A549 (cell line): Measurements from ENCODE around the gene SMARCD3. TPM values are rescaled to one million over a fixed set of nuclear protein-coding genes. Genes with fewer than 3 reads are reported as not detected.

Experiments
- ATAC-seq, 2 experiments: fragments of 200-7000 bp in 1 of 2; fragments of >200 bp in 1 of 2; cut with Nextera tagmentation in 1 of 2; cut with Tn5 transposase in 1 of 2; 3 replicates each; pipeline versions ENCODE4 v1.8.0 to v1.9.1; 2018 to 2020; ENCODE audit warnings: mild to moderate bottlenecking in 1 of 2, moderate library complexity in 1 of 2
- CTCF ChIA-PET: fragments of 300-600 bp; sonication (Branson Sonifier 250); formaldehyde crosslinking; extraction: SDS; loops from one replicate; lab custom pipeline; 2021; ENCODE audit warnings: antibody characterized with exemption, inconsistent platforms; lab: Yijun Ruan, JAX
- POLR2A ChIA-PET: fragments of 350-600 bp; formaldehyde crosslinking; extraction: SDS; loops from one replicate; lab custom pipeline; 2021; ENCODE audit warnings: antibody characterized with exemption, inconsistent platforms; lab: Yijun Ruan, JAX
- DNase-seq, 2 experiments: peaks; one replicate each; pipeline versions ENCODE4 v3.0.0 to v3.0.0-alpha.2; 2011 to 2016; ENCODE audit warnings: low read depth in 1 of 2, low spot score in 1 of 2
- FAIRE-seq: peaks from 2 replicates; lab custom pipeline; 2011; peaks lifted over from hg19 to GRCh38; lab: Jason Lieb, UNC
- H3K27ac ChIP-seq, 2 experiments: fragments of >200 bp; sonication (Bioruptor Twin); formaldehyde crosslinking; 3 replicates each; pipeline ENCODE4 v1.5.1; 2016 to 2017
- H3K4me1 ChIP-seq: fragments of >200 bp; sonication (Bioruptor Twin); formaldehyde crosslinking; 3 replicates; pipeline ENCODE4 v1.6.1; 2016
- H3K4me2 ChIP-seq: fragments of >200 bp; sonication (Bioruptor Twin); formaldehyde crosslinking; 3 replicates; pipeline ENCODE4 v1.6.1; 2016
- H3K4me3 ChIP-seq: fragments of >200 bp; sonication (Bioruptor Twin); formaldehyde crosslinking; 3 replicates; pipeline ENCODE4 v1.5.1; 2016
- H3K9me3 ChIP-seq: fragments of >200 bp; sonication (Bioruptor Twin); formaldehyde crosslinking; 3 replicates; pipeline ENCODE4 v1.6.1; 2016
- BHLHE40 ChIP-seq: IDR thresholded peaks from 2 replicates; pipeline ENCODE4 v1.6.1; 2012; ENCODE audit warnings: low read depth, low read length, inconsistent platforms
- CBX2 ChIP-seq: fragments of 200-600 bp; sonication (generic); IDR thresholded peaks from 2 replicates; pipeline ENCODE4 v1.6.1; 2016; ENCODE audit warnings: low read depth, mild to moderate bottlenecking, borderline replicate concordance
- CBX8 ChIP-seq: fragments of 200-600 bp; sonication (generic); IDR thresholded peaks from 2 replicates; pipeline ENCODE4 v1.6.1; 2016
- CEBPB ChIP-seq, 2 experiments: fragments of >200 bp in 1 of 2; sonication (Bioruptor Twin) in 1 of 2; formaldehyde crosslinking in 1 of 2; IDR thresholded peaks; 2 replicates each; pipeline ENCODE4 v1.6.1; 2012 to 2016
- CHD2 ChIP-seq: fragments of 150-350 bp; IDR thresholded peaks from 2 replicates; pipeline ENCODE4 v1.6.1; 2014; ENCODE audit warnings: low read length; ENCODE audit not compliant: partially characterized antibody
- EHMT2 ChIP-seq: fragments of 200-600 bp; sonication (generic); IDR thresholded peaks from 2 replicates; pipeline ENCODE4 v1.6.1; 2016; ENCODE audit warnings: antibody characterized with exemption, low read depth, mild to moderate bottlenecking, moderate library complexity
- FOSB ChIP-seq: fragments of 250-450 bp; sonication (Bioruptor Pico); IDR thresholded peaks from 2 replicates; pipeline ENCODE4 v1.5.0; 2020; ENCODE audit warnings: mild to moderate bottlenecking, moderate library complexity
- FOSL2 ChIP-seq, 2 experiments: fragments of 450-650 bp in 1 of 2; fragments of >200 bp in 1 of 2; sonication (Bioruptor Twin) in 1 of 2; formaldehyde crosslinking; IDR thresholded peaks; 2 replicates each; pipeline versions ENCODE4 v1.5.0 to v1.6.1; 2016 to 2020; ENCODE audit warnings: mild to moderate bottlenecking in 1 of 2, moderate library complexity in 1 of 2
- FOXS1 ChIP-seq: fragments of 250-450 bp; sonication (Bioruptor Pico); IDR thresholded peaks from 2 replicates; pipeline ENCODE4 v1.5.0; 2020; ENCODE audit warnings: mild to moderate bottlenecking, moderate library complexity
- HES2 ChIP-seq: fragments of >200 bp; sonication (Bioruptor Twin); formaldehyde crosslinking; IDR thresholded peaks from 2 replicates; pipeline ENCODE4 v1.6.1; 2016
- HMGXB4 ChIP-seq: fragments of 250-450 bp; sonication (Bioruptor Pico); IDR thresholded peaks from 2 replicates; pipeline ENCODE4 v1.5.0; 2021; ENCODE audit warnings: mild to moderate bottlenecking, moderate library complexity, borderline replicate concordance
- KDM5A ChIP-seq: fragments of 200-600 bp; sonication (generic); IDR thresholded peaks from 2 replicates; pipeline ENCODE4 v1.6.1; 2016; ENCODE audit warnings: antibody characterized with exemption, mild to moderate bottlenecking
- MAZ ChIP-seq: fragments of 150-350 bp; IDR thresholded peaks from 2 replicates; pipeline ENCODE4 v1.6.1; 2014; ENCODE audit warnings: antibody characterized with exemption, low read depth, low read length, borderline replicate concordance
- MYC ChIP-seq: IDR thresholded peaks from 2 replicates; pipeline ENCODE4 v1.6.1; 2012; ENCODE audit warnings: mild to moderate bottlenecking, inconsistent platforms, low read length, improper control_type of control experiment, borderline replicate concordance
- POLR2AphosphoS2 ChIP-seq: conservative IDR thresholded peaks from 2 replicates; pipeline ENCODE4 v1.6.1; 2012; ENCODE audit warnings: low read length, improper control_type of control experiment, inconsistent platforms
- SMC3 ChIP-seq: fragments of >200 bp; sonication (Bioruptor Twin); formaldehyde crosslinking; IDR thresholded peaks from 3 replicates; pipeline ENCODE4 v1.6.1; 2018; ENCODE audit warnings: inconsistent platforms
- WGBS: methylation state at CpG from one replicate; pipeline ENCODE4 v1.1.6; 2017; ENCODE audit errors: missing lambda C conversion rate; 5-methylcytosine and 5-hydroxymethylcytosine counted together
- polyA plus RNA-seq, 4 experiments: library from polyadenylated mRNA; depleted of rRNA in 3 of 4; stranded (reverse); fragments of >200 nt; fragmentation: RNase III in 1 of 4; extraction: RNeasy Plus Mini Kit Qiagen cat#74134 plus additional on column Dnase treatment in 1 of 4; gene quantifications; 2 replicates in 3 of 4; 3 replicates in 1 of 4; pipeline ENCODE4 v1.2.3, GENCODE V29; 2011 to 2017
- TF ChIP-seq, protein P1 (sequence below): fragments of 150-350 bp; IDR thresholded peaks from 2 replicates; pipeline ENCODE4 v1.6.1; 2014; ENCODE audit warnings: low read depth, mild to moderate bottlenecking, low read length
- TF ChIP-seq, protein P2 (sequence below): fragments of >200 bp; sonication (Bioruptor Twin); formaldehyde crosslinking; IDR thresholded peaks from 3 replicates; pipeline ENCODE4 v1.5.1; 2016
- TF ChIP-seq, protein P3 (sequence below): IDR thresholded peaks from 2 replicates; pipeline ENCODE4 v1.6.1; 2012; ENCODE audit warnings: low read depth, borderline replicate concordance
- TF ChIP-seq, protein P4 (sequence below): IDR thresholded peaks from 2 replicates; pipeline ENCODE4 v1.6.1; 2012
- TF ChIP-seq, protein P5 (sequence below): fragments of >200 bp; sonication (Bioruptor Twin); formaldehyde crosslinking; IDR thresholded peaks from 3 replicates; pipeline ENCODE4 v1.6.1; 2016

Gene SMARCD3
- polyA plus RNA-seq, 2 of the 4 experiments (the other 2 are of a cell fraction), result 11.6 to 12.5 TPM

DNA sequence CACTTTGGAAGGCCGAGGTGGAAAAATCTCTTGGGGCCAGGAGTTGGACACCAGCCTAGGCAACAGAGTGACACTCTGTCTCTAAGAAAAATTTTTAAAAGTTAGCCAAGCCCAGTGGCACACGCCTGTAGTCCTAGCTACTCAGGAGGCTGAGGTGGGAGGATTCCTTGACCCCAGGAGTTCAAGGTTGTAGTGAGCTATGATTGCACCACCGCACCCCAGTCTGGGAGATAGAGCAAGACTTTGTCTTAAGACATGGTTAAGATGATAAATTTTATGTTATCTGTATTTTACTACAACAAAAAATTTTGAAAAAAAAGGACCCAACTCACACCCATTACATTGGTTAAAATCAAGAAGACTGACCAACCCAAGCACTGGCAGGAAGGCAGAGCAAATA lies 44.4 kb upstream of the SMARCD3 start:
- no peak for FAIRE-seq
- CTCF ChIA-PET, result interaction anchor here (0.7 to 1.9 kb wide), 2 partner anchors 10 to 29 kb away, joined by 3 to 5 read pairs; no protein-coding TSS in a partner anchor

GRCh38 chr7:151291206-151291605 lies 42.7 kb upstream of the SMARCD3 start:
- H3K4me1 ChIP-seq, result no peaks in the 10 kb centered on the region
- H3K9me3 ChIP-seq, result peaks cover 5% of the 10 kb centered on the region; the same call in 2 of the 3 replicates
- FAIRE-seq, result no peak
- ChIA-PET POLR2A (no interaction called here), CTCF (interaction anchor here (0.6 to 1.9 kb wide), 8 partner anchors 12 to 87 kb away, joined by 3 to 5 read pairs (median 3); no protein-coding TSS in a partner anchor)
- no peak overlapping the region for H3K27ac ChIP-seq
- 38% methylated on average over 2 of the region's 2 CpGs for WGBS
- no peak for DNase-seq
- no peak for ATAC-seq
- no peak overlapping the region for H3K4me3 ChIP-seq
- no peak overlapping the region for H3K4me2 ChIP-seq
- TF ChIP-seq, protein P1, sequence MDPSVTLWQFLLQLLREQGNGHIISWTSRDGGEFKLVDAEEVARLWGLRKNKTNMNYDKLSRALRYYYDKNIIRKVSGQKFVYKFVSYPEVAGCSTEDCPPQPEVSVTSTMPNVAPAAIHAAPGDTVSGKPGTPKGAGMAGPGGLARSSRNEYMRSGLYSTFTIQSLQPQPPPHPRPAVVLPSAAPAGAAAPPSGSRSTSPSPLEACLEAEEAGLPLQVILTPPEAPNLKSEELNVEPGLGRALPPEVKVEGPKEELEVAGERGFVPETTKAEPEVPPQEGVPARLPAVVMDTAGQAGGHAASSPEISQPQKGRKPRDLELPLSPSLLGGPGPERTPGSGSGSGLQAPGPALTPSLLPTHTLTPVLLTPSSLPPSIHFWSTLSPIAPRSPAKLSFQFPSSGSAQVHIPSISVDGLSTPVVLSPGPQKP, result no peak
- TF ChIP-seq MAZ, result no peak
- TF ChIP-seq BHLHE40, result no peak
- TF ChIP-seq FOXS1, result no peak
- TF ChIP-seq EHMT2, result no peak
- TF ChIP-seq POLR2AphosphoS2, result no peak
- TF ChIP-seq, protein P2, sequence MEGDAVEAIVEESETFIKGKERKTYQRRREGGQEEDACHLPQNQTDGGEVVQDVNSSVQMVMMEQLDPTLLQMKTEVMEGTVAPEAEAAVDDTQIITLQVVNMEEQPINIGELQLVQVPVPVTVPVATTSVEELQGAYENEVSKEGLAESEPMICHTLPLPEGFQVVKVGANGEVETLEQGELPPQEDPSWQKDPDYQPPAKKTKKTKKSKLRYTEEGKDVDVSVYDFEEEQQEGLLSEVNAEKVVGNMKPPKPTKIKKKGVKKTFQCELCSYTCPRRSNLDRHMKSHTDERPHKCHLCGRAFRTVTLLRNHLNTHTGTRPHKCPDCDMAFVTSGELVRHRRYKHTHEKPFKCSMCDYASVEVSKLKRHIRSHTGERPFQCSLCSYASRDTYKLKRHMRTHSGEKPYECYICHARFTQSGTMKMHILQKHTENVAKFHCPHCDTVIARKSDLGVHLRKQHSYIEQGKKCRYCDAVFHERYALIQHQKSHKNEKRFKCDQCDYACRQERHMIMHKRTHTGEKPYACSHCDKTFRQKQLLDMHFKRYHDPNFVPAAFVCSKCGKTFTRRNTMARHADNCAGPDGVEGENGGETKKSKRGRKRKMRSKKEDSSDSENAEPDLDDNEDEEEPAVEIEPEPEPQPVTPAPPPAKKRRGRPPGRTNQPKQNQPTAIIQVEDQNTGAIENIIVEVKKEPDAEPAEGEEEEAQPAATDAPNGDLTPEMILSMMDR, result no peak
- TF ChIP-seq FOSL2 (IDR thresholded peaks at IDR 0.05), result no peak
- no peak for TF ChIP-seq FOSL2 (CRISPR knock-in tag; IDR thresholded peaks at IDR 0.05)
- TF ChIP-seq CBX2, result no peak
- no peak for TF ChIP-seq SMC3
- no peak for TF ChIP-seq CBX8
- TF ChIP-seq, protein P3, sequence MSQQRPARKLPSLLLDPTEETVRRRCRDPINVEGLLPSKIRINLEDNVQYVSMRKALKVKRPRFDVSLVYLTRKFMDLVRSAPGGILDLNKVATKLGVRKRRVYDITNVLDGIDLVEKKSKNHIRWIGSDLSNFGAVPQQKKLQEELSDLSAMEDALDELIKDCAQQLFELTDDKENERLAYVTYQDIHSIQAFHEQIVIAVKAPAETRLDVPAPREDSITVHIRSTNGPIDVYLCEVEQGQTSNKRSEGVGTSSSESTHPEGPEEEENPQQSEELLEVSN, result no peak
- no peak for TF ChIP-seq KDM5A
- TF ChIP-seq MYC, result no peak
- TF ChIP-seq, protein P4, sequence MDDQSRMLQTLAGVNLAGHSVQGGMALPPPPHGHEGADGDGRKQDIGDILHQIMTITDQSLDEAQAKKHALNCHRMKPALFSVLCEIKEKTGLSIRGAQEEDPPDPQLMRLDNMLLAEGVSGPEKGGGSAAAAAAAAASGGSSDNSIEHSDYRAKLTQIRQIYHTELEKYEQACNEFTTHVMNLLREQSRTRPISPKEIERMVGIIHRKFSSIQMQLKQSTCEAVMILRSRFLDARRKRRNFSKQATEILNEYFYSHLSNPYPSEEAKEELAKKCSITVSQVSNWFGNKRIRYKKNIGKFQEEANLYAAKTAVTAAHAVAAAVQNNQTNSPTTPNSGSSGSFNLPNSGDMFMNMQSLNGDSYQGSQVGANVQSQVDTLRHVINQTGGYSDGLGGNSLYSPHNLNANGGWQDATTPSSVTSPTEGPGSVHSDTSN, result no peak

More for the DNA sequence above, 44.4 kb upstream of the SMARCD3 start:
- POLR2A ChIA-PET, result no interaction called here
- no peak for TF ChIP-seq FOSB (CRISPR knock-in tag)
- no peak for TF ChIP-seq EHMT2
- TF ChIP-seq, protein P3, result no peak
- no peak for TF ChIP-seq CHD2
- TF ChIP-seq CEBPB (IDR thresholded peaks at IDR 0.05), result no peak
- TF ChIP-seq HMGXB4, result no peak
- TF ChIP-seq HES2, result no peak
- TF ChIP-seq, protein P5, sequence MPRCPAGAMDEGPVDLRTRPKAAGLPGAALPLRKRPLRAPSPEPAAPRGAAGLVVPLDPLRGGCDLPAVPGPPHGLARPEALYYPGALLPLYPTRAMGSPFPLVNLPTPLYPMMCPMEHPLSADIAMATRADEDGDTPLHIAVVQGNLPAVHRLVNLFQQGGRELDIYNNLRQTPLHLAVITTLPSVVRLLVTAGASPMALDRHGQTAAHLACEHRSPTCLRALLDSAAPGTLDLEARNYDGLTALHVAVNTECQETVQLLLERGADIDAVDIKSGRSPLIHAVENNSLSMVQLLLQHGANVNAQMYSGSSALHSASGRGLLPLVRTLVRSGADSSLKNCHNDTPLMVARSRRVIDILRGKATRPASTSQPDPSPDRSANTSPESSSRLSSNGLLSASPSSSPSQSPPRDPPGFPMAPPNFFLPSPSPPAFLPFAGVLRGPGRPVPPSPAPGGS, result no peak
- TF ChIP-seq POLR2AphosphoS2, result no peak
- TF ChIP-seq, protein P1, result no peak
- no peak for ATAC-seq
- Histone ChIP-seq H3K9me3 (peaks cover 10% of the 10 kb centered on the region; the same call in 2 of the 3 replicates), H3K4me3 (no peak overlapping the region), H3K4me1 (no peaks in the 10 kb centered on the region), H3K27ac (no peak overlapping the region), H3K4me2 (no peak overlapping the region)
- 47% methylated on average over 3 of the region's 3 CpGs for WGBS
- no peak for DNase-seq
